KOPT-K1 (cell line): ENCODE results near the gene SLIT1.
"Not testable (repeated sequence)": the region's sequence is repeated elsewhere in the genome, so short reads cannot be mapped to it uniquely, and the experiment has no call there.

Source experiments
- H3K27ac ChIP-seq: fragments of 200-600 bp; sonication (generic); 2 replicates; pipeline ENCODE4 v1.5.1; 2016; ENCODE audit warnings: antibody characterized with exemption, mild to moderate bottlenecking, low read depth, low read length; ENCODE audit not compliant: poor library complexity, severe bottlenecking
- H3K36me3 ChIP-seq: fragments of 200-600 bp; sonication (generic); 2 replicates; pipeline ENCODE4 v1.5.1; 2017; ENCODE audit warnings: antibody characterized with exemption, mild to moderate bottlenecking, low read length, moderate library complexity; ENCODE audit not compliant: insufficient read depth
- H3K9me3 ChIP-seq: fragments of 200-600 bp; sonication (generic); 2 replicates; pipeline ENCODE4 v1.5.1; 2017; ENCODE audit warnings: antibody characterized with exemption, low read length, mild to moderate bottlenecking; ENCODE audit not compliant: insufficient read depth, poor library complexity, severe bottlenecking

Gene SLIT1

DNA sequence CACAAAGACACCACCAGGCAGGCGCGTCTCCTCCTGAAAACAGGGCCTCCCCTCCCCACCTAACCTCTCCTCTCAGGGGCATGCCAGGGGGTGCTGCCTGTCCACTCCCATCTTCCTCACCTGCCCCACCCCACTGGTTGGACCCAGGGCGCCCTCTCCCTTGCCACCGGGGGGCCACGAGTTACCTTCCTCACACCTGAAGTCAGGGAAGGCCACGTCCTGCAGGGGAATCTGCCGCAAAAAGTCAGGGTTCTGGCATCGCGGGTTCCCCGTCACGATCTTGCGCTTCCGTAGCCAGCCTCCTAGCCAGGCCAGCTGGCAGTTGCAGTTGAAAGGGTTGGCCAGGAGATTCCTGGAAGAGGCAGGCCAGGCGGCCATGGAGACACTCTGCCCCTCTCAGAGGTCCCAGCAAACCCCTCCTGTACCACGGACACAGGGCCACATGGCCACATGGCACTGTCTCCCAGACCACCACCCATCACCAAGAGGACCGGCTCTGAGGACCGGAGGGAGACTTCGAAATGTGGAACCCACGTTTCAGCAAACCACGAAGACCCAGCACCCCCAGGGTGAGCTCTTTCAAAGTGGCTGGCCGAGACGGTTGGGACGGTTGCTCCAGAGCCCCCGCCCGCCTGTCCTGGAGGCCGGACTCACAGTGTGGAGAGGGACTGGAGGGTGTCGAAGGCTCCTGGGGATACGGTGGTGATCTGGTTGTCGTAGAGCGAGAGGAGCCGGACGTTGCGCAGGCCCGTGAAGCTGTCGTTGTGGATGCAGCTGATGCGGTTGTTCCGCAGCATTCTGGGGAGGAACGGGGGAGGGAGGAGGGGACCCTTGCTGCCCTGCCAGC lies 142.8 kb downstream of the SLIT1 start:
- no peak overlapping the region for H3K27ac ChIP-seq
- H3K36me3 ChIP-seq: peaks cover 98% of the 10 kb centered on the region
- no peaks in the 10 kb centered on the region for H3K9me3 ChIP-seq

DNA sequence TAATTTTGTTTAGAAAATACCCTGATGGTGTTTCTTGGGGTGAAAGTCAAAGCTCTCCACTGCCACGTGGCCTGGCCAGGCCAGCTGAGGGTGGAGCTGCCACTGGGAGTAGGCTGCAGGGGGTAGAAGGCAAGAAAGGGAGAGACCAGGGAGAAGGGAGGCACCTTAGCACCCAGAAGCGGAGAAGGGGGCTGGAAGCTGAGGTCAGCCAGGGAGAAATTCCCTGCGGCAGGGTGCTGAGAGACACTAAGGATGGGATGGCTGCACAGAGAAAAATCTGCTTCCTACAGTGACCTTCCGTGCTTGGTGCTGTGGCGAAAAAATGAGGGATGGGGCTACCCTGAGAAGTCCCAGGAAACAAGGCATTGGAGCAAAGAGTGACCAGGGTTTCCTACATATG lies 143.7 kb downstream of the SLIT1 start:
- H3K9me3 ChIP-seq: no peaks in the 10 kb centered on the region
- H3K36me3 ChIP-seq: peaks cover 98% of the 10 kb centered on the region
- H3K27ac ChIP-seq: no peak overlapping the region

DNA sequence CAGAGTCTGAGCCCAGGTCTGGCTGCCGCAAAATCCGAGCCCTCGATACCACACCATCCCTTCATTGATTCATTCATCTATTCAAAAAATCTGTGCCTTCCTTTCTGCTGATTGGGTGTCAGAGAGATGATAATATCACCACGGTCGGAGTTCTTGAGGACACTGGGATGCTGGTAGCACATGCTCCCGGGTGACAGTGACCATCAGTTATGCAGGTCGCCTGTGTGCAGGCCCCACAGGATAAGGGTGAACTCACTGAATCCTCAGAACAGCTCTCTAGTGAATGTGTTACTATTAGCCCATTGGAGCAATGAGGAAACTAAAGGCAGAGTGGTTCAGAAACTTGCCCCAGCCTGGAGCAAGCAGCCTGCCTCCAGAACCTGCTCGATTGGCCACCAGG lies 145.1 kb downstream of the SLIT1 start:
- Histone ChIP-seq H3K36me3 (peaks cover 98% of the 10 kb centered on the region), H3K27ac (no peak overlapping the region)

DNA sequence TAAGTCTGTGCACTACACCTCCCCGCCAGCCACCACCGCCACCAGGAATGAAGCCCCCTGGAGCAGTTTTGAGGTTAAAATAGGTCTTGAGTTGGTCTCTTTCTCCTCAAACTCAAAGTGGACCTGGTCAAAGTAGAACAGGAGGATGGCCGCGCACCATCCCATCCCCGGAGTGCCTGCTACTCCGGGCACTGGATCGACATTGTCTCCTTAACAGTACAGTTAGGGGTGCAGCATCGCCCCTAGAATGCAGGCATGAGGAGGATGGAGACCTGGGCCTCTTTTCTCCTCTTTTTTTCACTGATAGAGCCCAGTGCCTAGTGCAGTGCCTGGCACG lies 145.5 kb downstream of the SLIT1 start:
- H3K27ac ChIP-seq: no peak overlapping the region
- no peaks in the 10 kb centered on the region for H3K9me3 ChIP-seq
- peaks cover 98% of the 10 kb centered on the region for H3K36me3 ChIP-seq

More for the DNA sequence above, 145.1 kb downstream of the SLIT1 start:
- H3K9me3 ChIP-seq: no peaks in the 10 kb centered on the region

DNA sequence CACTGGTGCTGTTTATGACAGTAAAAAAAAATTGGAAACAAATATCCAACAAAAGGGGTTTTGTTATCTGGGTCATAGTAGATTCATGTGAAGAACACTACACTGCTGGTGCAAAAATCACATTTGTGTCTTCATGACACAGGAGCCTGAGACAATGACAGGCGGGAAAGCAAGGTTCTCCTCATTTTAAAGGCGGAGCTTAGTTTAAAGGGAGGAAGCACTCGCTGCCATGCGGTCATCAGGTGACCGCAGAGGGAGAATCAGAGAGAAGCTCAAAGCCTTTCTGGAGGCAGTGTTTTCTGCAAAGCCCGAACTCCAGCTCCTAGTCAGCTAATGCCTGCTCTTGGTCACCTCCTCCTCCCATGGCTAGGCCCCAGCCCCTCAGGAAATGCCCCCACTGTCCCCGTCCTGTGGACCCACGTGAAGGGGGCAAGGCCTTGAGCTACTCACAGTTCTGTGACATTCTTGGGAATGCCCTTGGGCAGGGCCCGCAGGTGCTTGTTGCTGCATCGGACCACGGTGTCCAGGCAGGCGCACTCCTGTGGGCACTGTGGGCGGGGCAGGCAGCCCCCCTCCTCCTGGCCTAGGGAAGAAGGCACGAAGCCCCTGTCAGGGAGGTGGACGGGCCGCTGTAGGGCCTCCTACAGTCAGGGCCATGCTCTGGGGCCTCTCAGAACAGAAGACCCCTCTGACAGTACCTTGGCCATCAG lies 146.1 kb downstream of the SLIT1 start:
- no peaks in the 10 kb centered on the region for H3K9me3 ChIP-seq
- peaks cover 98% of the 10 kb centered on the region for H3K36me3 ChIP-seq
- H3K27ac ChIP-seq: no peak overlapping the region

DNA sequence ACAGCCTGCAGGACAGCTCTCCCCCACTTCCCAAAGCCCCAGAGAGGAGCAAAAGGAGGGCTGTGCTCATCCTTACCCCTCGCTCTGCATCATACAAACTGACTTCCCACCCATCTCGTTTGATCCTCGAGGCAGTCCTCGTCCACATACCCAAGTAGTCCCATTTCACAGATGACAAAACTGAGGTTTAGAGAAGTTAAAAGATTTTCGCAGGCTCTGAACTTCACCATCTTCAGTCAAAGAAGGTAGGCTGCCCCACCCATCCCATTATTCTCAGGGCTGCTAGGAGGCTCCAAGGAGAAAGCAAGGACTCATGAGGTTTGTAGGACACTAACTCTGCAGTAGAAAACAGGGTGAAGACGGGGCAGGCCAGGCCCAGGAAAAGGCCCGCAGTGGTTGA lies 147.1 kb downstream of the SLIT1 start:
- no peak overlapping the region for H3K27ac ChIP-seq
- peaks cover 98% of the 10 kb centered on the region for H3K36me3 ChIP-seq
- H3K9me3 ChIP-seq: no peaks in the 10 kb centered on the region

DNA sequence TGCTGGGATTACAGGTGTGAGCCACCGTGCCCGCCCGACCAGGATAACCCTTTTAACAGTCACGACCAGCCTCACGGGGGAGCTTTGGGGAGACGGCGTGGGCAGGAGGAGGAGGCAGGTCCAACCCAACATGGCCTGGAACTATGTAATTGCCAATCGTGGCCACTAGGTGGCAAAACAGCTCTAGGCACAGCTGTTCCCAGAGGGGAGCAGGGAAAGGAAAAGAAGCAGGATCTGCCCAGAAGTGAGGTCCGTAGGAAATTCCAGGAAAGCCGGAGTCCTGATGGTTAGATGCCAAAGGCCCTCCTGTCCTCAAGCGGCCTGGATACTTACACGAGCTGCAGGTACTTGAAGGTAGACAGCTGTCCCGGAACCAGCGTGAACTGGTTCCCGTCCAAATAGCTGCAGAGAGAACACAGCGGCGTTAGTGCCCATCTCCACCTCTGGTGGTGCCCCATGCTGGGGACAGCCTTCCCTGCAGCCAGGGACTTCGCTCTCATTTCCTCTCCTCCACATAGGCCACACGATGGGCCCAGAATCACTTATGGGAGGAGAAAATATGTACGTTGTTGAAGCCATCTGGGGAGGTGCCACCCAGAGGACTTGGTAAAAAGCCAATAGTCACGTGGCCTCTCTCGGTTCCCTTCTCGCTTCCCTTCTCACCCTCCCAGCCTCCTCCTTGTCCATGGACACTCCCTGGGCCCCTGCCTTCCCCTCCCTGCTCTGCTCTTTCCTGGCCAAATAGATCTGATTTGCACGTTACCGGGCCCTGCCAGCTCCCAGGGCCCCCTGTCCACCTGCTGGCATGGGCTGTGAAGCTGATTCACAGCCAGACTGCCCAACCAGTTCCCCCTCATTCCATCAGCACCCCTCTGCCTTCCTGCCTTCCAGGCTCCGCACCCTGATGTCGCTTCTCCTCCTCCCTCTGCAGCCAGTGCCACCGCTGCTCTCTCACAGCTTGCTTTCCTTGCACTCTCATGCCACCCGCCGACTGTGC lies 148.1 kb downstream of the SLIT1 start:
- Histone ChIP-seq H3K9me3 (no peaks in the 10 kb centered on the region), H3K36me3 (peaks cover 98% of the 10 kb centered on the region), H3K27ac (no peak overlapping the region)

DNA sequence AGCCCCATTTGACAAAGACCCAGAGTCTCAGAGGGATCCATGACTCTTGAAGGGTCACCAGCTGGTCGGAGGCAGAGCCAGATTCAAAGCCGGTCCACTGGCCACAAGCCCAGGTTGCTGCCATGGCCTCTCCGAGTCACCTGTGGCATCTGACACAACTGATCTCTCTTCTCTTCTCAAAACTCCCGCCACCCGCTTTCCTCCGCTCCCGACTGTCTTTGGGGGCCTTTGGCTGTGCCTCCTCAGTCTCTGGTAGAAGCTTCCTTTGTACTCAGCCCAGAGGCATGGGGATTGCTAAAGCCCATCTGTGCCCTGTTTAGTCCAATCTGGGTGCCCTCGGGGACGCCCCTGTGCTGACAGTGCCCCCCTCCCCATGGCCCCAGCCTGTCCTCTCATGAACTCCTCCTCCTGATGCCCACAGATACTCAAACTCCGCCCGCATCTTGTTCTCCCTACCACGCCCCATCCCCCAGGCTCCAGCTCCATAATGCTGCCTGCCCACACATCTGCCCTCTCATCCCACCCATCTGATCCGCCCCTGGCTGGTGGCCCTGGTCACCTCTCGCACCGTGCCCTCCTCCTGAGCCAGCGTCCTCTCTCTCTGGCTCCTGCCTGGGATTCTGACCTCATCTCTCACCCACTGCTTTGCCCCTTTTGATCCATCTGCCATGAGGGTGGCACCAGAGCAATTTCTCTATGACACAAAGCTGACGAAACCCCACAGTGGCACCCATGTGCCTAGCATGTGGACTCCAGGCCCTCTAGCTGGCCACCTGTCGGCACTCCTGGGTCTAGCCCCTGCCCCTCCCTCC lies 150.6 kb downstream of the SLIT1 start:
- Histone ChIP-seq H3K36me3 (peaks cover 100% of the 10 kb centered on the region), H3K9me3 (no peaks in the 10 kb centered on the region), H3K27ac (no peak overlapping the region)

DNA sequence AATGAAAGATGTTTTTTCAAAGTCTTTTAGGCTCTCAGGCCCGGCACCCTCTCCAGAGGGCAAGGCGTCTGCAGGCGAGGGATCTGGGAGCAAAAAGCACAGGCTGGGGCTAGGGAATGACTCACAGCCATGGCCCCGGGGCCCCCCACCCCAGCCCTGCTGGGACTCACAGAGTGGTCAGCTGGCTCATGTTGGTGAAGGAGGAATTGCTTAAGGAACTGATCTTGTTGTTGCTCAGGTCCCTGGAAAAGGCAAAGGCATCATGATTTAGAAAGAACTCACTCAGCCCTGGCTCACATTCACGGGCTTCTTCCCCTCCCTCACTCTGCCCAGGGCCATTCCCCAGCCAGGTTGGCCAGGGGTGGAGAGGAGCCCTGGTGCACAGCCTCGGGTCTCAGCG lies 151.5 kb downstream of the SLIT1 start:
- H3K36me3 ChIP-seq: peaks cover 100% of the 10 kb centered on the region
- H3K9me3 ChIP-seq: no peaks in the 10 kb centered on the region
- H3K27ac ChIP-seq: no peak overlapping the region

DNA sequence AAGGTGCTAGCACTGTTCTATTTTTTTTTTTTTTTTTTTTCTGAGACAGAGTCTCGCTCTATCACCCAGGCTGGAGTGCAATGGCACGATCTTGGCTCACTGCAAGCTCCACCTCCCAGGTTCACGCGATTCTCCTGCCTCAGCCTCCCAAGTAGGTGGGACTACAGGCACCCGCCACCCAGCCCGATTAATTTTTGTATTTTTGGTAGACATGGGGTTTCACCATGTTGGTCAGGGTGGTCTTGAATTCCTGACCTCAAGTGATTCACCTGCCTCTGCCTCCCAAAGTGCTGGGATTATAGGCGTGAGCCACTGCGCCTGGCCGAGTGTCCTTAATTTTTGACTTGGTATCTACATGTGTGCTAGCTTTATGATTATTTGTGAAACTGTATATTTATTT lies 151.9 kb downstream of the SLIT1 start:
- not testable (repeated sequence) for H3K9me3 ChIP-seq, H3K27ac ChIP-seq
- peaks cover 100% of the 10 kb centered on the region for H3K36me3 ChIP-seq

DNA sequence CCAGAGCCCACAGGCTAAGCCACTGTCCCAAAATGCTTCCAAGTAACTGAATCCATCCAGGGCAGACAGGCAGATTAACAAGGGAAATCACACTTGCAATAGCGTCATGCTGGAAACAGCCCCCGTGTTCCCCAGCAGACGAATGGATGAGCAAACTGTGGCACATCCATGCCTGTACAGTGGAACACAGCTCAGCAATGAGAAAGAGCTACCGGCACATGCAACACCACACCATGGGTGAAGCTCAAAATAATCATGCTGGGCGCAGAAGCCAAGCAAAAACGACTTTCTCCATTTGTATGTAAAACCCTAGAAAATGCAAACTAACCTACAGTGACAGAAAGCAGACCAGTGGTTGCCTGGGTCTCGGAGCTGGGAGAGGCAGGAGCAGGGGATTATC lies 153.1 kb downstream of the SLIT1 start:
- no peak overlapping the region for H3K27ac ChIP-seq
- H3K36me3 ChIP-seq: peaks cover 100% of the 10 kb centered on the region
- no peaks in the 10 kb centered on the region for H3K9me3 ChIP-seq

DNA sequence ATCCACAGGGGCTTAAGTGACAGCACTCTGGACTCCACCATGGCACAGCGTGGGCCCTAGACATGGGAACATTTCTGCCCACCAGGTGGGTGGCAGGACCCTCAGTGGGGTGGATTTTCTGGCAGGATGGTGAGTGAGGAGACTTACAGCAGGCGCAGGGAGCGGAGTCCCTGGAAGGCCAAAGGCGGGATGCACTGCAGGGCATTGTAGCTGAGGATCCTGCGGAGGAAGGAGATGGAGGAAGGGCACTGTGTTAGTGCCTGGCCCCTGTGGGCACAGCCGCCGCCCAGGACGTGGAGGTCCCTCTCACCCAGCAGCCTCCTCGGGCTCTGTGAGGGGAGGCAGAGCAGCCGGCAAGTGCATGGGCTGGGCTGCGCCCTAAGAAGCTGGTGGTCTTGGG lies 154.3 kb downstream of the SLIT1 start:
- Histone ChIP-seq H3K9me3 (no peaks in the 10 kb centered on the region), H3K36me3 (peaks cover 100% of the 10 kb centered on the region), H3K27ac (no peak overlapping the region)

DNA sequence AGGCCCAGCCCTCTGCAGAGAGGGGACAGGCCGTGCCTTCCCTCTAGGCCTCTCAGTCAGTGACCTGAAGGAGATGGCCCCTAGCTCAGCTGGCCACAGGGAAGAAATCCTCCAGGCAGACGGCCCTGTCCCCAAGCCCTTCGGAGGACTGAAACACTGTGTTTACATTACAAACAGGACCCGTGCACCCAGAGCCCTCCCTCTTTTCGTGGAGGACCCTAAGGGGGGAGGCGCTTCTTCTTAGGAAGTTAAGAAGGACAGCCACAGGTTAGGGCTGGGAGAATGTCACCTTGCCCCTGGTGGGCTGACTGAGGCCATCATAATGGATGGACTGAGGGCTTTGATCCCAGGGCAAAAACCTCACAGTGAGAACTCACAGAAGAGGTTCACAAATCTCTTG lies 154.9 kb downstream of the SLIT1 start:
- no peaks in the 10 kb centered on the region for H3K9me3 ChIP-seq

DNA sequence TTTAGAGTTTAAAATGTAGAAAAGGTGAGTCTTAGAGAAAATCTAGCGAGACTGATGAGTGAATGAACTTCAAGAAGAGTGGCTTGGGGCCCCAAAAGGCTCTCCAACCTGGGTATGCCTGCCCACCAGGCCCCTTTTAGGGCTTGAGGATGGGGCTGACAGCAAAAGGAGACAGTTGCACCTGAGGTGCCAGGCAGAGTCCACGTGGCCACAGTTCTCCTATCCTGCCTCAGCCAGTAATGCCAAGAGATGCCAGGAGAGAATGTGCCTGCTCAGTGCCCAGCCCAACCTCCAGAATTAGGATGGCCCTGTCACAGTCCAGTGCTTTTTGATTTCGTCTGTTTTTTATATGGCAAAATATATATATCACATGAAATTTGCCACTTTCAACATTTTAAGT lies 156.5 kb downstream of the SLIT1 start:
- Histone ChIP-seq H3K36me3 (peaks cover 94% of the 10 kb centered on the region), H3K9me3 (no peaks in the 10 kb centered on the region), H3K27ac (no peak overlapping the region)

More for the DNA sequence above, 154.9 kb downstream of the SLIT1 start:
- H3K27ac ChIP-seq: no peak overlapping the region
- peaks cover 96% of the 10 kb centered on the region for H3K36me3 ChIP-seq
